Midbrain (tissue), 1 donor: ENCODE data around the gene CD22.

Experiments
- DNase-seq: peaks from one replicate; lab custom pipeline; 2025; lab: John Stamatoyannopoulos, UW

The CD22 gene

GRCh38 chr19:35388277-35389054 is 59.5 kb downstream of the CD22 start:
- no peak for DNase-seq

- DNase-seq = no peak
Observed at GRCh38 chr19:35389192-35389861, 60.3 kb downstream of the CD22 start.

- no peak for DNase-seq
Observed at GRCh38 chr19:35392742-35393715, 64.0 kb downstream of the CD22 start.

- no peak for DNase-seq
Observed at GRCh38 chr19:35395382-35396199, 66.6 kb downstream of the CD22 start.

GRCh38 chr19:35396240-35396885 is 67.4 kb downstream of the CD22 start:
- DNase-seq = no peak
